GM21825 (cell line): ENCODE data around the gene PFKM.
A peak's percentile ranks its signal among the peaks of the same experiment; 100 is the strongest.

Experiments
- ATAC-seq: cut with Tn5 transposase; IDR thresholded peaks from one replicate; pipeline ENCODE4 v1.9.1; 2021; ENCODE audit warnings: mild to moderate bottlenecking, moderate library complexity; ENCODE audit not compliant: unreplicated experiment

PFKM gene

DNA sequence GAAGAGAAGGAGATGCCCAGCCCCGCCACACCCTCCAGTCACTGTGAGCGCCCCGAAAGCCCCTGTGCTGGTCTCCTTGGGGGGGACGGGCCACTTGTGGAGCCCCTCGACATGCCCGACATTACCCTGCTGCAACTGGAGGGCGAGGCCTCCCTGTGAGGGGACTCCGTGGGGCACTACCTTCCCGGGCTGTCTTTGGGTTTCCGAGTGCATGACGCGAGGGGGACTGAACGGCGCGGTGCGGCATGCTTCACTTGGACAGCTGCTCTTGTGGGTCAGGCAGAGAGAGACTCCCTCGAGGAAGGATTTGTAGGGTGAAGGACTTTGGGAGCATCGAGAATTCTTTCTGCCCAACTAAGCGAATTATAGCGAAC lies 65.4 kb downstream of the PFKM start:
- ATAC-seq = no peak

DNA sequence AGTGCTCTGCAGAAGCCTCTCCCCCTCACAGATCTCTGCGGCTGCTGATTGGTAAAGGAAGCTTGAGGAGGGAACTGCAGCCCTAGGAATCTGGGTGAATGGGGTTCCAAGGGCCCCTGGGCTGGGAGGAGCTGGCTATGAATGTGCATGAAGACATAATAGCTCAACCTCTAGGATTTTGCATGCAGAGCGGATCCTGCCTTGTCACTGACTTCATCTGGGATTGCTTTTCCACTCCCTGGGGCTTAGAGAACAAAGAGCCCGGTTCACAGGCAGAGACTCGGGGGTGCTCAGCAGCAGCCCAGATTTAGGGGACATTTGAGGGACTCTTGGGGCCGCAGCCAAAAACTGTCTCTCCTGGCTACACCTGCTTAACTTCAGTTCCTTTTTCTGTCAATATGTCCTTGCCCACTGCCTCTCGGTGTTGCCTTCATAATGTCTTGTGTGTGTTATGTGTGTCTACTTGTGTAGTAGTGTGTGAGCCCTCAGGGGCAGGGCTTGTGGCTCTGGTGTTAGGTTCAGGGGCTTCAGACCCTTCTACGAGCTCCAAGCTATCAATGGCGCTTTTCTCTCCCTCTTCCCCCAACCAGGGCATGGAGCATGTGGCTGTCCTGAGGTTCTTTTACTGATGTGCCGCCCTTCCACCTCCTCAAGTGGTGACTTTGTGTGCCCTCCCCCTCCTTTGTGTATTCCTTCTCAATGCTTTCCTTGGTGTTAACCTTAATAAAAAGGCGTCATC lies 66.2 kb downstream of the PFKM start:
- ATAC-seq = no peak

DNA sequence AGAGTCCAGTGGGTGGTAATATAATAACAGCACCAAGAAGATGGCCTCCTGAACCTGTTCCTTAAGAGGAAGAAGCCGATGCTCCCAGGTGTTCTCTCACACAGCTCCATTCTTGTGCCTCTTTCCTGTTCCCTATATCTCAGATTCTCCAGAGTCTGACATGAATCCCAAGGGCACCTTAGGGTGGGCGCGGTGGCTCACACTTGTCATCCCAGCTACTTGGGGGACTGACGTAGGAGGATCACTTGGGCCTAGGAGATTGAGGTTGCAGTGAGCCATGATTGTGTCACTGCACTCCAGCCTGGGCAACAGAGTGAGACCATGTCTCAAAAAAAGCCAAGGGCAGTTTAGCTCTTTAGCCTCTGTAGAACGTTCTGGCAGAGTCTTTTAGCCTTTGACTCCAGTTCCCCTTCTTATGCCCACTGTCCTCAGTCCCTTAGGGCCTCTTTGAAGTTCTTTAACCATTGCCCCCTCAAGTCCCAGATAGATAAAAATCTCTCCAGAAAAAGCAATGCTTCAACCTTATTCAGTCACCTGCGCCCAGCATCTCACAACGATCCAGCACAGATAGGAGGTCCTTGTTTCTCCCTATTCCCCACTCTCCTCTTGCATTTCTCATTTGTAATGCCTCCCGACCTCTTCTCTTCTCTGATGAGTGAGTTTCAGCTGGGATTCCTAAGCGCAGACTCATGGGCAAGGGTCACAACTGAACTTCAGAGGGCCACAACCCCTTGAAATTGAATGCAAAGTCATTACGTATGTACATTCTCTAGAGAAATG lies 68.9 kb downstream of the PFKM start:
- ATAC-seq = no peak

DNA sequence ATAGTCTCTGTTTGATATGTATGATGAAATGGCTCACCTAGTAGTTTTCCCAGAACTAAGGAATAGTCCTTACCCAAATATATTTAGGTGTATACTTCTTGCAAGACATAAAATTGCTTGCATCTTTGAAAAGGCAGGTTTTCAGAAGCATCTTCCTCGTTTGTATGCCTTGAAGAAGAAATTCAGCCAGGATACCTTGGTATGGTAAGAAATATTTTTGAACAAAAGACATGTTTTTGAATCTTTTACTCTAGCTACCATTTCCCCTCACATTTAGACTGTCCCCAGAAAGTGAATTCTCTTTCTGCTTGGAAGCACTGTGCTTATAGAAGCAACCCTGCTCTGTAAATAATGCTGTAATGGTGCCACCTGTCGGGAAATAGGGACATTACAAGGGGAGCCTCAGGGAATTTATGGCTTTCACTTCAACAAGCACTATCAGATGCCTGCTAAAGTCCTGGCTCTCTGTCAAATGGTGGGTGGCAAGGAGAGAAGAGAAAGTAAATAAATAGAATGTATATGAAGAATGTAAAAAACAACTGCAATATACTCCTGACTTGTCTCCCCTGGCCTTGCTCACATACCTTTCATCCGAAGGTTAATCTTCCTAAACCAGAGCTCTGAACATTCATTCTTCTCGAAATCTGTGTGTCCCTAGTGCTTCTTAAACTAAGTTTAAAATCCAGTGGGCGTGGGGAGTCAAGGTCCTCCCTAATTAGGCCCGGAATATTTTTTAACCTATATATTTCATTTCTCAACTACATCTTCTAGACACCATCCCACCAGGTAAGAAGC lies 70.4 kb downstream of the PFKM start:
- peak; percentile 51 for ATAC-seq

DNA sequence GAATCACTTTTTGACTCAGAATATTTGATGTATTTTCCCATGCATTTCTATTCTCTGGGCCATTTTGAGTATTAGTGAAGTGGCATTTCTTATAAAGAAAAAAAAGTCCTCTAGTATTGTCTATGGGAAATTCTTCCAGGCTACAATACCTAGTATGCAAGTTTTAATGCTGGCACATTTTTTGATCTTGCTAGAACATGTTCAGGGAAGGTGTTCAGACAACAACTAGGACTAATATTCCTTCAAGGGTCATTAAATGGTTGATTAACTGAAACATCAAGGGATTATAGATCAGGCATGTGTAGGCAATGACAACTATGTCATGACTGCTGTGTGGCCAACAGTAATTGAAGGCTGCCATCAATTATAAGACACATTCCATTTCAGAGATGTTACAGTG lies 71.9 kb downstream of the PFKM start:
- ATAC-seq = no peak

DNA sequence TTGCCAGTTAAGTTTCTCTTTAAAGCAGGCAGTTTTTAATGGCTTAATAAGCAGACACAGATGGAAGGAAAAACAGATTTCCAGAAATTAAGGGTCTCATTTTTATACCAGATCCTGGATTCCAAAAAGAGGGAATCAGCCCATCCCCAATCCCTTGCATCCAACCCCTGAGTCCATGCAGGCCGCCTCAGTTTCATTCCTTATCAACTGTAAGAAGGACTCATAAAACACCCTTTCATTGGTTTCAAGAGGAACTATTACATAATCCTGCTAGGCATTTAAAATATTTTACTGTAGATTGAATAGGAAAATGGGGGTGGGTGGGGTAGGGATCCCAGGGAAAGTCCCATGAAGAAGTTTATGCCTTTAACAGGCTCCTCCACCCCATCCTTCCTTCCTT lies 73.7 kb downstream of the PFKM start:
- ATAC-seq = no peak

DNA sequence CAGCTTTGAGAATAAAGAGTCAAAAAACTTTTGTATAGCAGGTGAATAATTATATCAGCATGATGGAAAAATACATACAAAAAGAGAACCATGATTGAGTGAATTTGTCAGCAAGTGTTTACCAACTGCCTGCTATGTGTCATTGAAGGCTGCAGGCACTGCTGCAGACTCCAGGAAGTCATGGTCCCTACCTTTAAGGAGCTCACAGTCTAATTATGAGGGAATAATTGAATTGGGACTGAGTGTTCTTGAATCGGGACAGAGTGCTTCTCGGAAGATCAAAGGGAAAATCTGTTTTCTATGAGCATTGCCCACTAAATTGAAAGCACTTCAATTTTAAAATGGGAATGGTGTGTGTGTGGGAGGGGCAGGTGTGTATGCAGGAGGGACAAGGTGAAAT lies 74.5 kb downstream of the PFKM start:
- ATAC-seq = no peak

DNA sequence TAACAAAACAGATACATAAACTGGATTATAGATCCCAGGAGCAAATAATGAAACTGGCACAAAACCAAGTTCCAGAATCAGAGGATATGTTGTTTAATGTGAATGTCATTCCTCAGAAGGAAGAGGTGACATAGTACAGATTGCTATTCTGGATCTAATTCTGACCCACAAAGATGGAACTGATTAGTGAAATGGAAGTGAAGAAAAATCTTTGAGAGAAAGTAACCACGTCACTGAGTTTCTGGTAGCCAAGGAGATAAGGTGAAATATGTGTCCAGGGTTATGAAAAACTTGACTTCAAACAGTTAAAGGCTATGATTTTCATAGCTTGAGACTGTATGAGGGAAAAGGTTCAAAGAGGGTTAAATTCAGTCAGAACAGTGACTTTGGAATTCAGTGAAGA lies 75.6 kb downstream of the PFKM start:
- ATAC-seq = no peak
